GM19397 (cell line): ENCODE data around the gene OR7D4.
"Not testable (repeated sequence)": the region's sequence is repeated elsewhere in the genome, so short reads cannot be mapped to it uniquely, and the experiment has no call there.

ENCODE experiments used
- ATAC-seq: cut with Tn5 transposase; IDR thresholded peaks from one replicate; pipeline ENCODE4 v1.9.1; 2021; ENCODE audit warnings: mild to moderate bottlenecking, moderate library complexity; ENCODE audit not compliant: unreplicated experiment

Gene OR7D4

DNA sequence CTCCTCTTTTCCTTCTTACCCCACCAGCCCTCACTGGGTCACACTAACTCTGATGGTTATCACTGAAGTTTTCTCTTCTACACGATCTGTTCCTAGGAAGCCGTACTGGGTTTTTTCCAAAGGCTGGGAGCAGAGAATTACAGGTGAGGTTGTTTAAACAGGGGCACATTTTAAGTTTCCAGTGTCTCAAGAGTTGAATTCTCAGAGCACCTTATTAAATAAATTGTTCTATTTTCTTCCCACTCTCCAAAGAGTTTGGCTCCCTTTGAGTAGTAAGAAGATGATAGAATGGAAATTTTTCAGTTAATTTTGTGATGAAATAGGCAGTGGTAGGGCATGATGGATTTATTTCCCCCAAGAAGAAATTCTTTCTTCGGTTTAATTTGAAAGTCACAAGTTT lies at the start of gene OR7D4:
Gene OR7D4 (minus strand): TSS at position 101 of the 400 bp plus-strand sequence. CDS start 4,752 bp downstream, outside the sequence.
- ATAC-seq: no peak

DNA sequence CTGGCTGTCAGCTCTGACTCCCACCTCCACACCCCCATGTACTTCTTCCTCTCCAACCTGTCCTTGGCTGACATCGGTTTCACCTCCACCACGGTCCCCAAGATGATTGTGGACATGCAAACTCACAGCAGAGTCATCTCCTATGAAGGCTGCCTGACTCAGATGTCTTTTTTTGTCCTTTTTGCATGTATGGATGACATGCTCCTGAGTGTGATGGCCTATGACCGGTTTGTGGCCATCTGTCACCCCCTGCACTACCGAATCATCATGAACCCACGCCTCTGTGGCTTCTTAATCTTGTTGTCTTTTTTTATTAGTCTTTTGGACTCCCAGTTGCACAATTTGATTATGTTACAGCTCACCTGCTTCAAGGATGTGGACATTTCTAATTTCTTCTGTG lies 31.8 kb upstream of the OR7D4 start:
- ATAC-seq: no peak

DNA sequence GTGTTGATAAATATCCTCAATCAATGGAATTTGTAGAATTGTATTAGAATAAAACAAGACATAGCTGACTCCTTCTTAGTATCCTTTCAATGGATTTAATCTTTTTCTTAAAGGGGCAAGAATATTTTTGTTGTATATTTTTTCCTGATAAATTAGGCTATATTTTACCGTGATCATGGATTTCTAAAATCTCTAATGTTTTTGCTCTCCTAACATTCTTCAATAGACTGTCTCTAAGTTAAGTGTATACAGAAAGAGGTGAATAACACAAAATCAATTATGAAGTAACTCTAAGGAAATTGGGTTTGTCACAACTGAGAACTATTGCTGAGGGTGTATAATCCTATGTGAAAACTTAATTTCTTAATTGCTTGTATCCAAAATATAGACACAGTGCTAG lies 31.2 kb upstream of the OR7D4 start, which contains the start of gene OR7E24:
Gene OR7E24 (plus strand): TSS at position 301 of the 400 bp plus-strand sequence. CDS start 114 bp downstream, outside the sequence.
- no peak for ATAC-seq

DNA sequence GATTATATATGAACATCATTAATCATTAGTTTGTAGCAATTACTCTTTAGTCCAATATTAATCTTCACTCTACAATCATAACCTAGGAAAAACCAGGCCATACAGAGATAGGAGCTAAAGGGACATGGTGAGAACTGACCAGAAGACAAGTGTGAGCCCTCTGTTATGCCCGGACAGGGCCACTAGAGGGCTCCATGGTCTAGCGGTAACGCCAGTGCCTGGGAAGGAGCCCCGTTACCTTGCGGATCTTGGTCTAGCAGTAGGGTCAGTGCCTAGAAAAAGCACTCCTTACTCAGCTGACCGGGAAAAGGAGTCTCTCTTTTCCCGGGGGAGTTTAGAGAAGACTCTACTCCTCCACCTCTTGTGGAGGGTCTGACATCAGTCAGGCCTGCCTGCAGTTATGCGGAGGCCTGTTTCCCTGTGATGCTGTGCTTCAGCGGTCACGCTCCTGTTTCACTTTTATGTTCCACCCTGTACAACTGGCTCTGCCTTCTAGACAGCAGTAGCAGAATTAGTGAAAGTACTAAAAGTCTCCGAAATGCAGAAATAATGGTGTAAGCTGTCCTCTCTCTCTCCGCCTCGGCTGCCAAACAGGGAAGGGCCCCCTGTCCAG lies 13.8 kb downstream of the OR7D4 start:
- no peak for ATAC-seq

DNA sequence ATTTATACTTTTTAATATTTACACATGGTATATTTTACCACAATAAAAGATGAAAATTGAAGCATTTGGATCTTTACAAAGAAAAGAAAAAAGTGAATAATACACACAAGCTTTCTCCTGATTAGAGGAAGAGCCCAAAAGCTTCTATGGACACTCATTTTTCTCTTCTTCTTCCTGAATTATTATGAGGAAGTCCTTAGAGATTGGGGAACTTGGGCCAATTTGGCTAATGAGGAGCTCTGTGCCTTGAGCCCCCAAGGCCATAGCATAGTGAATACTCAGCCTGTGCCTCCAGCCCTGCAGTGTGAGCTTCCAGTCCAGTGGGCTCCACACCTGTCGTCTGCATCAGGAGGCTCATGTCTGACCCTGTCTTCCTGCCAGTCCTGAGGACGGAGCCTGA lies 21.3 kb downstream of the OR7D4 start:
- not testable (repeated sequence) for ATAC-seq

DNA sequence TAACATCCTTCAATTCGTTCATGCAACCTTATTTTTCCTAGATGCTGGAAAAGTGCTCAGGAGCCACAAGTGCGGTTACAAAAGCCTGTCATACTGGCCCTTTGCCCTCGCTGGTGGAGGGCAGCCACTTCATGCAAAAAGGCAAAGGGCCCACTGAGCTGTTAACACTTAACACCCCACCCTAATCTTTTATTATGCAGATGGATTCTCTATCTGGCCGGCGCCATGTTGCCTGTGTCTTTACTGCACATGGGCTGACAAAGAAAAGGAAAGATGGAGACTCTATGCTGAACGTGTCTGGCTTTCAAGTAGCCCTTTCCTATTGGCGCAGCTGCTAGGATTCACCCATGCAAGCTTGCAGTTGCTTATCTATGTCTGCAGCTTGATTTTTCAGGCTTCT lies 29.9 kb downstream of the OR7D4 start:
- ATAC-seq: no peak

DNA sequence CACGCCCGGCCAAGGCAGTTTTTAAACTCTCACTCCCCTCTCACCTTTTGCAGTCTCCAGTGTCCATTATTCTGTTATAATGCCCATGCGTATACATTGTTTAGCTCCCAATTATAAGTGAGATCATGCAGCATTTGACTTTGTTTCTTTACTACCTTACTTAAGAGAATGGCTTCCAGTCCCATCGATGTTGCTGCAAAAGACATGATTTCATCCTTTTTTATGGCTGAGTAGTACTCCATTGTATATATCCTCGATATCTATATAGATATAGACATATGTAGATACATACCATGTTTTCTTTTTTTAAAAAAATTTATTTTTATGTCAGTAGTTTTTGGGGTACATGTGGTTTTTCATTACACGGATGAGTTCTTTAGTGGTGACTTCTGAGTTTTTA lies 32.2 kb downstream of the OR7D4 start:
- ATAC-seq: no peak

DNA sequence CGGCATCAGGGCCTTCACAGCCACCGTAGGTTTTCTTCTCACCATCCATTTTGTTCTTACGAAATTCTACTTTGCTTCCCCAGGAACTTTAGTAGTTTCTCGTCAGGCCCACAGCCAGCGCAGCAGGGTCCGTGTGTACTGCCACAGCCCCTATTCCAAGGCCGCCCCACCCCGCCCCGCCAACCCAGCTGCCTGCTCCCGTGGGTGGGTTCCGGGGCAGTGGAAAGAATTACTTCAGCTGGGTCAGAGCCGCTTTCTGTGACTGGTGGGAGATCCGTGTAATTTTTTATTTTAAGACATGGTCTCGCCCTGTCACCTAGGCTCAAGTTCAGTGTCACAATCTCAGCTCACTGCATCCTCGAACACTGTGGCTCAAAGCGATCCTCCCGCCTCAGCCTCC lies 36.4 kb downstream of the OR7D4 start:
- ATAC-seq: no peak

DNA sequence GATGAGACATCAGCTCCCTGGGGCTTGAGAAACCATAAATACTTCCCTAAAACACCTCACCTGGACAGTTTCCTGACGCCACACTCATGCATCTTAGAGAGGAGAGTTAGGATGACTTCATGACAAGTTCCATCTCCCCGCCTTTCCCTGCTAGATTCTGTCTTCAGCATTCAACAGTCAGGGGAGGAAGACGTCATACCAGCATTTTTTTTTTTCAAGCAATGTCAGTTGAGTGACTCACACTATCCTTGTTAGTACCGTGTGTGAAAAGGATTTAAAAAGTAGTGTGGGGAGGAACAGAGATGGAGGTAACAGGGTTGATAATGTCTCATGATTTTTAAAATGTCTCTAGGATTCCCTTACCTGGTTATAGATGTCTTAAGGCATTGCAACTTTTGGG lies 40.5 kb downstream of the OR7D4 start, which contains the start of gene OR7D2:
Gene OR7D2 (plus strand): TSS at position 79 of the 400 bp plus-strand sequence. CDS start 6,803 bp downstream, outside the sequence.
- no peak for ATAC-seq

DNA sequence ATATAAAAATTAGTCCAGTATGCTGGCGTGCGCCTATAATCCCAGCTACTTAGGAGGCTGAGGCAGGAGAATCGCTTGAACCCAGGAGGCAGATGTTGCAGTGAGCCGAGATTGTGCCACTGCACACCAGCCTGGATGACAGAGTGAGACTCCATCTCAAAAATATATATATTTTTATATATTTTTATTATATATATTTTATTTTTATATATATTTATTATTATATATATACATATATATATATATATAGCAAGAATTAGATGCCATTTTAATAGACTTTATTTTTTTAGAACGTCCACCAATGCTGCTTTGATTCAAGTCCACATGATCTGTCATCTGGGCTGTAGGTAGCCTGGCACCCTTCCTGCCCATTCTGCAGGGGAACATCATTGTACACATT lies 44.1 kb downstream of the OR7D4 start:
- no peak for ATAC-seq

DNA sequence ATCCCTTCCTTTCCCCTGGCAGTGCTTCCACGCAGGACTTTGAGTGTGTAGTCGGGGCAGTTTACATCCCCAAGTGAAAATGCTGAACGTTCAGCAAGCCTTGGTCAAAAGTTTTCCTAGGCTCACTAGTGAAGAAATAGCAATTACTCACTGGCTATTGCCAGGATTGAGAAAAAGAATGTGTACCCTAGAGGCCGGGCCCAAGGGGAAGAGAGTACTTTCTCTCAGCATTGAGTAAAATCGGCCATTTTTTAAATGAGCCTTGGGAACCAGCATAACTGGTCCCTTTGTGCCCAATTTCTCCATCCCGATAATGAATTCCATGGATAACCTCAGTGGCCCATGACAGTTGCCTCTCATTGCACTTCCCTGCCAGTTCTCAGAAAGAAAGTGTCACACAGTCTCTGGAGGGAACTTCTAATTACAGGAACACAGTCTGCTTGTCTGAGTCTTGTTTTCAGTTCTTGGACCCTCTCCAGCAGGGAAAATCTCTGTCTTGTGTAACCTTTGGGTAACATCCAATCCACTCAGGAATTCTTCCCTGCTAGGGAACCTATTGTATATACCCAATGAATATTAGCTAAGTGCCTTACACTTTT lies 47.9 kb downstream of the OR7D4 start:
- no peak for ATAC-seq

DNA sequence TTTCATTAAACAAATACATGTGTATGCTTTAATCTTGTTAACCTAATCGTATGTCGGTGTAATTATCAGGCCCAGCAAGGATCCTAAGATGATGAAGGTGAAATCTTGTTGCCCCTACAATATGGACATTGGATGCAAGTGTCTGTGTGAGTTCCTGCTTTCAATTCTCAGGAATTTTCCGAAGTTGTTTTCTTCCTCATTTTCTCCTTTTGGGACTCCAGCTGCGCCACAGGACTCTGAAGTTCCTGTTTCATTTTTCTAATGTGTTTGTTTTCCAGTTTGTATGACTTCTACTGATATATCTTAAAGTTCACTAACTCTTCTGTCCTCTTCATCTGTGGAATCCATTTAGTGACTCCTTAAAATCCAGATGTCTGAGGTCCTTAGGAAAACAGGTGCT lies 52.5 kb downstream of the OR7D4 start:
- no peak for ATAC-seq

DNA sequence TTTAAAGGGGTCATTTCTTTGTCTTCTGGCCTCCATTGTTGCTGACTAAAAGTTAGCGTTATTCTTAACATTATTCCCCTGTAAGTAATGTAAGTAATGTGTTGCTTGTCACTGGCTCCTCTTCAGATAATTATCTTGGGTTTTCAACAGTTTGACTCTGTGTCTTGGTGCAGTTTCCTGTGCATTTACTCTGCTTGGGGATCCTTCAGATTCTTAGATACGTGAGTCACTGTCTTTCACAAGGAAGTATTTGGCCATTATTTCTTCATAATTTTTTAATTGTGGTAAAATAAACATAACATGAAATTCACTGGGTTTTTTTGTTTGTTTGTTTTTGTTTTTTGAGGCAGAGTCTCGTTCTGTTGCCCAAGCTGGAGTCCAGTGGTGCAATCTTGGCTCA lies 54.1 kb downstream of the OR7D4 start:
- ATAC-seq: no peak

DNA sequence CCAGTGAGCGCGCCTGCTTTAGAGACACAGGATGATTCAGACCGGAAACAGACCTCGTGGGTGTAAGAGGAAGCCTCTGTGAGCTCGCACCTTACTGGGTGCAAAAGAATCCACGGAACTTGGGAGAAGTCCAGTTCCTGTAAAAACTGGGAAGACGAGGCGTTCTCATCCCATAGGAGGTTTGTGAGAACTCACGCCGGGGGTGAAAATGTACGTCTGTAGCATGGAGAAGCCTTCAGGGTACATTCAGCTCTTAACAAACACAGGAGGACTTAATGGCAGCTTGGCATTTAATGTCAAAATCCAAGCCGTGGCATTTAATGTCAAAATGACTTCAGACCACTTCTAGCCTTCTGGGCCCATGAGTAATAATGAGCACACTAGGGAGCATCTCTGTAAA lies 58.0 kb downstream of the OR7D4 start:
- ATAC-seq: no peak
